GM23338 (cell line): ENCODE measurements around the gene FAM110A. TPM values are rescaled to one million over a fixed set of nuclear protein-coding genes. Genes with fewer than 3 reads are reported as not detected.

Source experiments
- ATAC-seq: fragments of 200-7000 bp; cut with Tn5 transposase; 3 replicates; pipeline ENCODE4 v1.9.1; 2020
- DNase-seq: peaks from one replicate; pipeline ENCODE4 v3.0.0-alpha.2; 2015; ENCODE audit warnings: low spot score
- H2AFZ ChIP-seq: fragments of 200-600 bp; sonication (generic); 2 replicates; pipeline ENCODE4 v1.8.0; 2016; ENCODE audit warnings: antibody characterized with exemption, mild to moderate bottlenecking, moderate library complexity
- H3F3A ChIP-seq: fragments of 200-600 bp; sonication (generic); replicated peaks from 2 replicates; pipeline ENCODE4 v1.8.0; 2017; ENCODE audit warnings: antibody characterized with exemption, mixed run types, low read depth
- H3K27ac ChIP-seq: fragments of 200-600 bp; sonication (generic); 2 replicates; pipeline ENCODE4 v1.6.1; 2016; ENCODE audit warnings: low read depth
- H3K27me3 ChIP-seq: fragments of 200-600 bp; sonication (generic); 2 replicates; pipeline ENCODE4 v1.8.0; 2016; ENCODE audit warnings: mild to moderate bottlenecking, mixed run types, moderate library complexity; ENCODE audit not compliant: insufficient read depth
- H3K36me3 ChIP-seq: fragments of 200-600 bp; sonication (generic); 2 replicates; pipeline ENCODE4 v1.8.0; 2016; ENCODE audit warnings: mild to moderate bottlenecking; ENCODE audit not compliant: insufficient read depth
- H3K4me1 ChIP-seq: fragments of 200-600 bp; sonication (generic); 2 replicates; pipeline ENCODE4 v1.8.0; 2016; ENCODE audit warnings: mild to moderate bottlenecking, moderate library complexity; ENCODE audit not compliant: insufficient read depth
- H3K4me2 ChIP-seq: fragments of 200-600 bp; sonication (generic); 2 replicates; pipeline ENCODE4 v1.7.1; 2017; ENCODE audit warnings: mixed run types
- H3K4me3 ChIP-seq: fragments of 200-600 bp; sonication (generic); 2 replicates; pipeline ENCODE4 v1.6.1; 2016; ENCODE audit warnings: mixed run types
- H3K79me2 ChIP-seq: fragments of 200-600 bp; sonication (generic); replicated peaks from 2 replicates; pipeline ENCODE4 v1.8.0; 2017; ENCODE audit warnings: mild to moderate bottlenecking; ENCODE audit not compliant: insufficient read depth
- H3K9me2 ChIP-seq: fragments of 200-600 bp; sonication (generic); 2 replicates; pipeline ENCODE4 v1.8.0; 2017; ENCODE audit not compliant: insufficient read depth
- H4K20me1 ChIP-seq: fragments of 200-600 bp; sonication (generic); replicated peaks from 2 replicates; pipeline ENCODE4 v1.8.0; 2017; ENCODE audit warnings: mild to moderate bottlenecking; ENCODE audit not compliant: insufficient read depth
- H3K27ac Mint-ChIP-seq: 2 replicates; pipeline ENCODE4 v1.8.0; 2020; ENCODE audit warnings: inconsistent platforms, mild to moderate bottlenecking, moderate library complexity, mixed read lengths
- H3K27me3 Mint-ChIP-seq: 3 replicates; pipeline ENCODE4 v1.8.0; 2022; ENCODE audit warnings: low read depth, mild to moderate bottlenecking, moderate library complexity, mixed read lengths, inconsistent platforms; ENCODE audit not compliant: insufficient read depth, poor library complexity
- H3K36me3 Mint-ChIP-seq: 3 replicates; pipeline ENCODE4 v1.8.0; 2021; ENCODE audit warnings: low read depth, mild to moderate bottlenecking, inconsistent platforms, moderate library complexity, mixed read lengths
- H3K4me1 Mint-ChIP-seq: 3 replicates; pipeline ENCODE4 v1.8.0; 2020; ENCODE audit warnings: mild to moderate bottlenecking, inconsistent platforms, mixed read lengths
- H3K4me3 Mint-ChIP-seq: 3 replicates; pipeline ENCODE4 v1.8.0; 2021; ENCODE audit warnings: moderate library complexity, mild to moderate bottlenecking, inconsistent platforms, mixed read lengths
- H3K9me3 Mint-ChIP-seq: 3 replicates; pipeline ENCODE4 v1.8.0; 2020; ENCODE audit warnings: moderate library complexity, mild to moderate bottlenecking, inconsistent platforms, mixed read lengths
- CREB1 ChIP-seq: fragments of 250-450 bp; sonication (Bioruptor Pico); IDR thresholded peaks from 2 replicates; pipeline ENCODE4 v1.5.0; 2020; ENCODE audit warnings: low read depth, mild to moderate bottlenecking, moderate library complexity
- ETS1 ChIP-seq: IDR thresholded peaks from 2 replicates; pipeline ENCODE4 v1.6.1; 2016; ENCODE audit warnings: antibody characterized with exemption
- EZH2 ChIP-seq: fragments of 200-600 bp; sonication (generic); IDR thresholded peaks from one replicate; pipeline ENCODE4 v1.8.0; 2017; ENCODE audit warnings: antibody characterized with exemption, mild to moderate bottlenecking, low read depth; ENCODE audit not compliant: unreplicated experiment
- EZH2phosphoT487 ChIP-seq: fragments of 200-600 bp; sonication (generic); IDR thresholded peaks from one replicate; pipeline ENCODE4 v1.8.1; 2018; ENCODE audit warnings: antibody characterized with exemption; ENCODE audit not compliant: unreplicated experiment
- JUNB ChIP-seq: IDR thresholded peaks from one replicate; pipeline ENCODE4 v1.6.1; 2016; ENCODE audit warnings: antibody characterized with exemption; ENCODE audit not compliant: unreplicated experiment
- NANOG ChIP-seq: IDR thresholded peaks from 2 replicates; pipeline ENCODE4 v1.6.1; 2016; ENCODE audit warnings: antibody characterized with exemption, borderline replicate concordance
- POLR2AphosphoS5 ChIP-seq: IDR thresholded peaks from 2 replicates; pipeline ENCODE4 v1.6.1; 2016; ENCODE audit warnings: antibody characterized with exemption, low read depth
- REST ChIP-seq: IDR thresholded peaks from one replicate; pipeline ENCODE4 v1.6.1; 2018; ENCODE audit warnings: antibody characterized with exemption; ENCODE audit not compliant: unreplicated experiment
- STAT1 ChIP-seq: IDR thresholded peaks from one replicate; pipeline ENCODE4 v1.6.1; 2016; ENCODE audit warnings: antibody characterized with exemption; ENCODE audit not compliant: unreplicated experiment
- ZNF114 ChIP-seq: fragments of 250-450 bp; sonication (Bioruptor Pico); IDR thresholded peaks from 2 replicates; pipeline ENCODE4 v1.5.0; 2020; ENCODE audit warnings: mild to moderate bottlenecking, moderate library complexity
- ZNF331 ChIP-seq: fragments of 250-450 bp; sonication (Bioruptor Pico); IDR thresholded peaks from 2 replicates; pipeline ENCODE4 v1.5.0; 2020; ENCODE audit warnings: low read depth, mild to moderate bottlenecking, moderate library complexity
- ZNF462 ChIP-seq: fragments of 250-450 bp; sonication (Bioruptor Pico); IDR thresholded peaks from 2 replicates; pipeline ENCODE4 v1.5.0; 2020; ENCODE audit warnings: mild to moderate bottlenecking, moderate library complexity
- polyA plus RNA-seq: library from polyadenylated mRNA; unstranded; fragments of >200 nt; fragmentation: Nextera tagmentation; extraction: Ambion mirVana; gene quantifications from 2 replicates; pipeline ENCODE4 v1.2.1, GENCODE V29; 2016
- total RNA-seq: library from RNA; depleted of rRNA; stranded (reverse); fragments of >200 nt; shearing (Covaris generic); gene quantifications from 2 replicates; pipeline ENCODE4 v1.2.3, GENCODE V29; 2014
- TF ChIP-seq, protein P1 (sequence below), 2 experiments: fragments of 200-600 bp in 1 of 2; sonication (generic) in 1 of 2; conservative IDR thresholded peaks; 2 replicates each; pipeline versions ENCODE4 v1.5.1 to v1.6.1; 2016 to 2017; ENCODE audit warnings: antibody characterized with exemption in 2 of 2, low read depth in 2 of 2, mild to moderate bottlenecking in 2 of 2, moderate library complexity in 1 of 2

FAM110A gene
- total and polyA plus RNA-seq, 2 experiments from 2014 or later = 10.7 to 13.7 TPM

- Histone ChIP-seq H3K4me2 (no peak overlapping the region), H3K4me1 (no peaks in the 10 kb centered on the region), H3K79me2 (no peaks in the 10 kb centered on the region), H3K27ac (no peak overlapping the region), H3K4me3 (no peak overlapping the region), H3F3A (no peaks in the 10 kb centered on the region), H3K27me3 (no peaks in the 10 kb centered on the region), H3K36me3 (peaks cover 16% of the 10 kb centered on the region), H4K20me1 (no peaks in the 10 kb centered on the region), H2AFZ (no peak overlapping the region), H3K9me2 (no peaks in the 10 kb centered on the region)
- TF ChIP-seq REST = no peak
- no peak for TF ChIP-seq STAT1
- no peak for TF ChIP-seq ZNF114 (CRISPR knock-in tag)
- TF ChIP-seq ZNF462 (CRISPR knock-in tag) = no peak
- TF ChIP-seq NANOG = no peak
- TF ChIP-seq EZH2 = no peak
- TF ChIP-seq ZNF331 (CRISPR knock-in tag) = no peak
- no peak for TF ChIP-seq CREB1 (CRISPR knock-in tag)
- TF ChIP-seq JUNB = no peak
- TF ChIP-seq EZH2phosphoT487 = no peak
- TF ChIP-seq POLR2AphosphoS5 = no peak
- TF ChIP-seq, protein P1, sequence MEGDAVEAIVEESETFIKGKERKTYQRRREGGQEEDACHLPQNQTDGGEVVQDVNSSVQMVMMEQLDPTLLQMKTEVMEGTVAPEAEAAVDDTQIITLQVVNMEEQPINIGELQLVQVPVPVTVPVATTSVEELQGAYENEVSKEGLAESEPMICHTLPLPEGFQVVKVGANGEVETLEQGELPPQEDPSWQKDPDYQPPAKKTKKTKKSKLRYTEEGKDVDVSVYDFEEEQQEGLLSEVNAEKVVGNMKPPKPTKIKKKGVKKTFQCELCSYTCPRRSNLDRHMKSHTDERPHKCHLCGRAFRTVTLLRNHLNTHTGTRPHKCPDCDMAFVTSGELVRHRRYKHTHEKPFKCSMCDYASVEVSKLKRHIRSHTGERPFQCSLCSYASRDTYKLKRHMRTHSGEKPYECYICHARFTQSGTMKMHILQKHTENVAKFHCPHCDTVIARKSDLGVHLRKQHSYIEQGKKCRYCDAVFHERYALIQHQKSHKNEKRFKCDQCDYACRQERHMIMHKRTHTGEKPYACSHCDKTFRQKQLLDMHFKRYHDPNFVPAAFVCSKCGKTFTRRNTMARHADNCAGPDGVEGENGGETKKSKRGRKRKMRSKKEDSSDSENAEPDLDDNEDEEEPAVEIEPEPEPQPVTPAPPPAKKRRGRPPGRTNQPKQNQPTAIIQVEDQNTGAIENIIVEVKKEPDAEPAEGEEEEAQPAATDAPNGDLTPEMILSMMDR (conservative IDR thresholded peaks at IDR 0.05; ENCODE audit: low read depth in 2 of 2) = no peak
- no peak for TF ChIP-seq ETS1
- H3K4me3 Mint-ChIP-seq = no peak overlapping the region
- no peaks in the 10 kb centered on the region for H3K4me1 Mint-ChIP-seq
- peaks cover 67% of the 10 kb centered on the region for H3K9me3 Mint-ChIP-seq
- ATAC-seq (no peak), DNase-seq (no peak)
- peaks cover 3% of the 10 kb centered on the region for H3K27me3 Mint-ChIP-seq
- peaks cover 15% of the 10 kb centered on the region; the same call in 2 of the 3 replicates for H3K36me3 Mint-ChIP-seq
- H3K27ac Mint-ChIP-seq = no peak overlapping the region
These were observed 31.8 kb upstream of the FAM110A start for GRCh38 chr20:801678-802077.
